Head of caudate nucleus (tissue), 42 donors: ENCODE measurements around the gene UFL1.
A peak's percentile ranks its signal among the peaks of the same experiment; 100 is the strongest.
"Not testable (repeated sequence)": the region's sequence is repeated elsewhere in the genome, so short reads cannot be mapped to it uniquely, and the experiment has no call there.

ENCODE experiments used
- DNase-seq, 42 donors: peaks; one replicate each; pipeline versions ENCODE4 v3.0.0 to v3.0.0-alpha.2; 2020 to 2021; ENCODE audit warnings: mixed read lengths in 7 of 42
- intact Hi-C: fragments of 100-400 bp; cut with DNase I; formaldehyde crosslinking; loops from one replicate; pipeline ENCODE4 v1.15.0; 2022

UFL1 gene

DNA sequence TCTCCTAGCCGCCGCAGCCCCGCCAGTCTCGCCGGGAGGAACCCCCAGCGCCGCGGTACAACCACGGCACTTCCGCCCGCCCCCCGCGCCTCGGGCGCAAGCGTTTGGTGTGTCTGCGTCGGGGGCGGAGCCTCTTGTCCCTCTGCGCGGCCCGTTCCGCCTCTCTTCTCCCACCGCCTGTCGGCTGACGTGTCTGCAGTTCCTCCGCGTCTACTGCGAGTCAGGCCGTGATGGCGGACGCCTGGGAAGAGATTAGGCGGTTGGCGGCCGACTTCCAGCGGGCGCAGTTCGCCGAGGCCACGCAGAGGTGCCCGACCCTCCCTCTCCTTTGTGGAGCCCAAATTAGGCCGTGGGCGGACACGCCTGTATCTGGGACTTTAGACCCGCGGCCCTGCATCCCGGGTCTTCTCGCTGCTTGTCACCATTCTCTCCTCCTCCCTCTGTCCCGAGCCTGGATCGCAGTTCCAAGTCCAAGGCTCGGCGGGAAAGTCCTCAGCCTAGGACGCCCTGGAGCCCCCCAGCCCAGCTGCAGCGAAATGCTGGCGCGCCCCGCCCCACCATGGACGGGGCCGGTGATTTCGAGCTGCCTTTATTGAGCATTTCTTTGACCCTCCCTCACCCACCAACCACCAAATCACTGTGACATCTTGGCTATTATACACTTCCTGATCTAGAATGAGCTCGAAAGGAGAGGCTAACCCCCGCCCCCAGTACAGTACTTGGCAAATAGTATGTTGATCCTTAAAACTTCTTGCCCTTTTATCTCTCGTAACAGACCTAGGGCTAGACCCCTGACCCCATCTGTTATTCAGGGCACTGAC, at the start of gene UFL1:
TSS of gene UFL1 (plus strand) at position 163 of the 821 bp plus-strand sequence. CDS start at position 231, 68 bp downstream.
- intact Hi-C loops: no loop called here
- peak; percentile 89 to 98 (median 96) for DNase-seq

DNA sequence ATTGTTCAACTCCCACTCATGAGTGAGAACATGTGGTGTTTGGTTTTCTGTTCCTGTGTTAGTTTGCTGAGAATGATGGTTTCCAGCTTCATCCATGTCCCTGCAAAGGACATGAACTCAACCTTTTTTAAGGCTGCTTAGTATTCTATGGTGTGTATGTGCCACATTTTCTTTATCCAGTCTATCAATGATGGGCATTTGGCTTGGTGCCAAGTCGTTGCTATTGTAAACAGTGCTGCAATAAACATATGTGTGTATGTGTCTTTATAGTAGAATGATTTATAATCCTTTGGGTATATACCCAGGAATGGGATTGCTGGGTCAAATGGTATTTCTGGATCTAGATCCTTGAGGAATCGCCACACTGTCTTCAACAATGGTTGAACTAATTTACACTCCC, 49.3 kb upstream of the UFL1 start:
- DNase-seq, intact Hi-C loops: not testable (repeated sequence)

DNA sequence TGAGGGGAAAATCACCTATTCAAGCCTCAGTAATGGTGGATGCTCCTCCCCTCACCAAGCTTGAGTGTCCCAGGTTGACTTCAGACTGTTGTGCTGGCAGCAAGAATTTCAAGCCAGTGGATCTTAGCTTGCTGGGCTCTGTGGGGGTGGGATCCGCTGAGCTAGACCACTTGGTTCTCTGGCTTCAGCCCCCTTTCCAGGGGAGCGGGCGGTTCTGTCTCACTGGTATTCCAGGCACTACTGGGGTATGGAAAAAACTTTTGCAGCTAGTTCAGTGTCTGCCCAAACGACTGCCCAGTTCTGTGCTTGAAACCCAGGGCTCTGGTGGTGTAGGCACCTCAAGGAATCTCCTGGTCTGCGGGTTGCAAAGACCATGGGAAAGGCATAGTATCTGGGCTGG, 42.9 kb upstream of the UFL1 start:
- no peak for DNase-seq
- intact Hi-C loops: no loop called here

DNA sequence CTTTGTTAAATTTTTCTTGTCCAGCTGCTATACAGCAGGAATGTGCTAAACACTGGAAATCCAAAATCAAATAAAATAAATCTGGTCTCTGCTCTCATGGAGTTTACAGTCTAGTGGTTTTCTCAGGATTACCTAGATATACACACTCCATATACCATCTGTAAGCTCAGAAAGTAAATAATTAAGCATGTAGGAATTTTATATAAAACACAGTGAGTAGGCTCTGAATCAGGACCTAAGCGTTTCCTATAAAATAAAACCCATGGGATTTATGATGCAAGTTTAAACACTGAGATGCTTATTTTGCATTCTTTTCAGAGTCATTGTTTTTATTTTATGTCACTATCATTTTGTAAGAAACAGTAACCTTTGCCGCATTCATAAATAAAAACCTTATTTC, 29.7 kb upstream of the UFL1 start:
- intact Hi-C loops: no loop called here
- no peak for DNase-seq

DNA sequence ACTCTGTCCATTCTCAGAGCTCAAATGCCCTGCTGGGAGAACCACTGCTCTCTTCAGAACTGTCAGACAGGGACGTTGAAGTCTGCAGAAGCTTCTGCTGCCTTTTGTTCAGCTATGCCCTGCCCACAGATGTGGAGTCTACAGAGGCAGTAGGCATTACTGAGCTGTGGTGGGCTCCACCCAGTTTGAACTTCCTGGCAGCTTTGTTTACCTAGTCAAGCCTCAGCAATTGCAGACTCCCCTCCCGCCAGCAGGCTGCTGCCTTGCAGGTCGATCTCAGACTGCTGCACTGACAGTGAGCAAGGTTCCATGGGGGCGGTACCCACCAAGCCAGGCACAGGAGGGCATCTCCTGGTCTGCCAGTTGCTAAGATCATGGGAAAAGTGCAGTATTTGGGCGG, 21.8 kb upstream of the UFL1 start:
- no peak for DNase-seq
- intact Hi-C loops: no loop called here

DNA sequence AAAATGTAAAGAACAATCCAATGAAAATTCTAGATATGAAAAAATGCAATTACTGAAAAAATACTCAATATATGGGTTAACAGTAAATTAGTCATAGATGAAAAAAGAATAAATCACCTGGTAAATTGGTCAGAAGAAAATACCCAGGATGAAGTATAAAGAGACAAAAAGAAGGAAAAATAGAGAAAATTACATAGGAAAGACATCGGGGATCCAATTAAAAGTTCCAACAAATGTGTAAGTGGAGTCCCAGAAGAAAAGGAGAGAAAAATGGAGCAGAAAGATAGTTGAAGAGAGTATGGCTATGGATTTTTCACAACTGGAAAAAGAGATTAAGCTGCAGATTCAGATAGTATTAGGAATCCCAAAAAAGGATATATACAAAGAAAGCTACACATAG, 18.7 kb upstream of the UFL1 start:
- intact Hi-C loops: no loop called here
- no peak for DNase-seq

DNA sequence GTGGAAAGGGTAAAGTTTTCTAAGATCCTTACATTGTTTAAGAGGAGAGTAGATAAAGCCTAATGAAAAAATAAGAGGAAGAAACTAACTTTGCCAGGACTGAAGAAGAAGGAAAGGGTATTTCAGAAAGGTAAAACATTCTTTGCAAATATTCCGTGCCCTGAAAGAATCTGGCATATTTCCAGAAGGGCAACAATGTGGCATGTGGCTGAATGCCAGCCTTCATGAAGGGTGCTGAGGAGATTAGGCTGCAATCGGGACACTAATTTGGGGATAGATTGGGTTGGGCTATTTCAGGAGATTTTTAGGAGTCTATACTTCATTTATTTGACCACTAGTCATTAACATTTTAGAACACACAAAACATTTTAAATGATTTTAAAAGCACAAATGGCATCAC, 16.2 kb upstream of the UFL1 start:
- no peak for DNase-seq
- intact Hi-C loops: no loop called here

DNA sequence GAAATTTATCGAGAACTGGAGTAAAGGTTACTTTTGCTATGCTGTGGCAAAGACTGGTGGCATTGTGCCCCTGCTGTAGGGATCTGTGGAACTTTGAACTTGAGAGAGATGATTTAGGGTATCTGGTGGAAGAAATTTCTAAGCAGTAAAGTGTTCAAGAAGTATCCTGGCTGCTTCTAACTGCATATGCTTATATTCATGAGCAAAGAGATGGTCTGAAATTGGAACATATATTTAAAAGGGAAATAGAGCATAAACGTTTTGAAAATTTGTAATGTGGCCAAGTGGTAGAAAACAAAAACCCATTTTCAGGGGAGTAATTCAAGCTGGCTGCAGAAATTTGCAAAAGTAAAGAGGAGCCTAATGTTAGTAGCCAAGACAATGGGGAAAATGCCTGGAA, 12.3 kb upstream of the UFL1 start:
- intact Hi-C loops: no loop called here
- DNase-seq: no peak

DNA sequence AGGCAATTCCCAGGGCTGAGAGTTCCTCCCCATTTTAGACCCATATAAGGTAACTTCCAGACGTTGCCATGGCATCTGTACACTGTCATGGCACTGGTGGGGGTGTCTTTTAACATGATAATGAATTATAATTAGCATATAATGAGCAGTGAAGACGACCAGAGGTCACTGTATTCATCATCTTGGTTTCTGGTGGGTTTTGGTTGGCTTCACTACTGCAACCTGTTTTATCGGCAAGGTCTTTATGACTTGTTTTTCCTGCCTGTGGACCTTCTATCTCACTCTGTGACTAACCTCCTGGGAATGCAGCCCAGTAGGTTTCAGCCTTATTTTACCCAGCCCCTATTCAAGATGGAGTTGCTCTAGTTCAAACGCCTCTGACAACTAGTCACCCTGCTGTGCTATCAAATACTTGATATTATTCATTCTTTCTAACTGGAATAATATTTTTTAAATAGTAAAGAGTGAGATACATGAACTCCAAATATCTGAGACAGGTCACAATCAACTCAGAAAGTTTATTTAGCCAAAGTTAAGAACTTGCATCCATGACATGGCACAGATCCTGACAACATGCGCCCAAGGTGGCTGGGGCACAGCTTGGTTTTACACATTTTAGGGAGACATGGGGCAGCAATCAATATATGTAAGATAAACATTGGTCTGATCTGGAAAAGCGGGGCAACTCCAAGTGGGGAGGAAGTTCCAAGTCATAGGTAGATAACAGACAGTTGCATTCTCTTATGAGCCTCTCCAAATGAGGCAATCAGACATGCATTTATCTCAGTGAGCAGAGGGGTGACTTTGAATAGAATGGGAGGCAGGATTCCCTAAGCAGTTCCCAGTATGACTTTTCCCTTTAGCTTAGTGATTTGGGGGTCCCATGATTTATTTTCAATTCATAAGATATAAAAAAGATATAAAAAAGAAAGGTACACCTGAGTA, 1.2 kb upstream of the UFL1 start:
- DNase-seq: peak in 1 of 42 donors; percentile 3
- intact Hi-C loops: no loop called here

DNA sequence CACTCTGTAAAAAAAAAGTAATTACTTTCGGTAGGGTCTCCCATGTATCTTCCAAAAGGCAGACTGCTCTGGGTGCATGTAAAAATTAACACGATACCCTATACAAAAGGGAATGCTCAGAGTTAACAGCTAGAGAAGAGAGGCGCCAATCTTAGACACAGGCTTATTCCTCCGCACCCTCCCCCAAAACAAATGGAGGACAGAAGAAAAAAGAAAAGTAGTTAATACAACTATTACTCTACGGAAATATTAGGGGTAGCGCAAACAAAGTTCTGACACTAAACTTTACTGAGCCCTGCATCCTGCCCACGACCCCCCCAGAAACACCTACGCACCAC, 331 bp upstream of the UFL1 start:
- no peak for DNase-seq
- intact Hi-C loops: no loop called here

DNA sequence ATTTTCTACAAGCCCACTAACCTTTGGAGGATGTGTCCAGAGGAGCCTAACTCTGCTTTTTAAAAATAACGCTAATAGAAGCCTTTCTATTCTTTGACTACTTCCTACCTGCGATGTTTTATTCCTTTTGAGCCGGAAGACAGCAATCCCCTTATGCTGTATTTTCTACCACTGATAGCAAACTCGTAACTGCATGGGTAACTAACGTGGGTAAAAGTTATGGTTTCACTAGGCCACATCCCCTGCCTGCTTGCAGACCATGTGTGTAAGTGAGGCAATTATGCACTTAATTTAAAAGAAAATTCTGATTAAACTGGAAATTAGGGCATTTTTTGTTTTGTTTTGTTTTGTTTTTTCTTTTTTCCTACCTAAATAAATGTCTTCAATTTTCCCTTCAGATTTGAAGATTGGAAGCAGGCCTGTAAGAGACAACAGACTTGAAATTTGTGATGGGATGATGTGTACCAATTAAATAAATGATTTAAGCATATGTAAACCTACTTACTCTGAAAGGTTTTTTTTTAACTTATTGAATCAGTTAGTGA, 931 bp downstream of the UFL1 start:
- intact Hi-C loops: no loop called here
- DNase-seq: no peak

DNA sequence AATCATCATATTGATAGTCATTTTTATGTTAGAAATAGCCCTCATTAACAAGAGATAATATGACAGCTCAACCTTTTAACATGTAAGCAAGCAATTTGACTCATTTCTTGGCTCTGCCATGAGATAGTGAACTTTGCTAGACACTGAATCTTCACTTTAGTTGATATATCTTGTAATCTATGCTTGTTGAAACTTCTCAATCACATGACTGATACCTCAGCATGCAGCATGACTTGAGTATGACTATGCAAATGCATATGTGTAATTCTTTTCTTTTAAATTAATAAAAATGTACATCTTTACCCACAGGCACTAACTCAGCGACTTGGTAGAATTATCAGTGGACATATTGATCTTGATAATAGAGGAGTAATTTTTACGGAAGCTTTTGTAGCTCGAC, 6.6 kb downstream of the UFL1 start:
- intact Hi-C loops: no loop called here
- DNase-seq: no peak

DNA sequence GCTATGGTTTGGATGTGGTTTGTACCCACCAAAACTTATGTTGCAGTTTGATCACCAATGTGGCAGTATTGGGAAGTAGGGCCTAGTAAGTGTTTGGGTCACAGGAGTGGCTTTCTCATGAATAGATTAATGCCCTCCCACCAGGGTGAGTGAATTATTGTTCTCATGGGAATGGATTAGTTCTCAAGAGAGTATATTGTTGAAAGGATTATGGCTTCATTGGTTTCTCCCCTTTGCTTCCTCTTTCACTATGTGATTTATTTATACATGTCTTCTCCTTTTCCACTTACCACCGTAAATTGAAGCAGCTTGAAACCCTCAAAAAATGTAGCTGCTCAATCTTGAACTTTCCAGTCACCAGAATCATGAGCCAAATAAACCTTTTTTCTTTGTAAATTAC, 10.8 kb downstream of the UFL1 start:
- DNase-seq: no peak
- intact Hi-C loops: no loop called here

DNA sequence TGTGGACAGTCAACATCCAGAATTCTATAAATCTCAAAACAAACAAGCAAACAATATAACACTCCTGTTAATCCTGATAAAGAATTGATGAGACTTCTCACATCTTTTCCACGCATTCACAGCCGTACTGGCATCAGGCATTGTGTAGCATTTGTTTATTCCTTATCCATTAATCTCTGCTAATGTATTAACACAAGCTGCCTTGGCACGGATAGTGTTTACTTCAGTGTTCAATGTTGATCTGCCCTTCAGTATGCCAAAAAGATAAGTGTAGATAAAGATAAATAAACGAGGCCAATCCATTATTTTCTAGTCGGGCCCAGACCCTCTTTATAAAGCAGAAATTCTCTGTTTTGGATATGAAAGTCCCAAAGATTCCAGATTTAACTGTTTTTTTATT, 16.1 kb downstream of the UFL1 start:
- no peak for DNase-seq
- intact Hi-C loops: no loop called here

DNA sequence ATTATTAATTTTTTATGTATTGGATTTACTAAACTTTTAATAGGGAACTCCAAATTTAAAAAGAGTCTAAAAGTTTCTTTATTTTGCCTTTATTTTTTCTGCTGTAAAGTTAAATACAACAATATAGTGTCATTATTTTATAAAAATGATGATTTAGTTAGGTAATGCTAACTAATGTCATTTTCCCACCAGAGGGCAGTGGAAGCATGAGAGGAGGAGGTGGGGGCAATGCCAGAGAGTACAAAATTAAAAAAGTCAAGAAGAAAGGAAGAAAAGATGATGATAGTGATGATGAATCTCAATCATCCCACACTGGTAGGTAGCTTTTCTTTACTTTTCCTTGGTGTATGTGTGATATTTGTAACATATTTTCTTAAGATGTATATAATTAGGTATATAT, 21.1 kb downstream of the UFL1 start:
- peak in 1 of 42 donors; percentile 16 for DNase-seq
- intact Hi-C loops: no loop called here

DNA sequence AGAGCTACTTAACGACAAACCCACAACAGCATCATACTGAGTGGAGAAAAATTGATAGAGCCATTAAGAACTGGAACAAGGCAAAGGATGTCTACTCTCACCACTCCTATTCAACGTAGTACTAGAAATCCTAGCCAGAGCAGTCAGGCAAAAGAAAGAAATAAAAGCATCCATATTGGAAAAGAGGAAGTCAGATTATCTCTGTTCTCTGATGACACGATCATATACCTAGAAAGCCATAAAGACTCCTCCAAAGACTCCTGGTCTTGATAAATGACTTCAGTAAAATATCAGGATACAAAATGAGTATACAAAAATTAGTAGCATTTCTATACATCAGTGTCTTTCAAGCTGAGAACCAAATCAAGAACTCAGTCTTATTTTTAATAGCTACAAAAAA, 24.3 kb downstream of the UFL1 start:
- intact Hi-C loops: no loop called here
- no peak for DNase-seq

DNA sequence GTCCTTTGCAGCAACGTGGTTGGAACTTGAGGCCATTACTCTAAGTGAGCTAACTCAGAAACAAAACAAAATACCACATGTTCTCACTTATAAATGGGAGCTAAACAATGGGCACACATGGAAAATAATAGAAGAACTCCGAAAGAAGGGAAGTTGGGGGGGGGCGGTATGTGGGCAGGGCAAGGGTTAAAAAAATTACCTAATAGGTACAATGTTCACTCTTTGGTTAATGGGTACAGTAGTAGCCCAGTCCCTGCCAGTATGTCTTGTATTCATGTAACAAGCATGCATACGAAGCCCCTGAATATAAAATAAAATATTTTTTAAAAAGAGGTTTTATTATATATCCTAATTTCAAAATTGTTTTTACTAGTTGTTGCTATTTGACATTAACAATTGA, 26.0 kb downstream of the UFL1 start:
- DNase-seq: no peak
- intact Hi-C loops: no loop called here

DNA sequence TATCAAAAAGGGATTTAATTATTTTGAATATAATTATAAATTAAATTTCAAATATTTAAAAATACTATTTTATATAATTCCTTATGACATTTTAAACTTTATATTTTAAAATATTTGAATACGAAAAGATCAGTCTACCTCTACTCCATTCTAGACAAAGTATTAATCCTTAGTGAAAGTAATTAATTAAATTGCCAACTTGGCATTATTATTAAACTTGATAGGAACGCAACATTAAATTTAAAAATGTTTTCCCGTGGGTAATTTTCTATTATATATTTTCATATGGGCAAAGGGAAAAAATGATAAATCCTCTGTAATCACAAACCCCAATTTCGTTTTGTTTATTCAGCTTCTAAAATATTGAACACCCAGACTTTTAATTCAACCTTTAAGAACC, 33.0 kb downstream of the UFL1 start:
- DNase-seq: no peak
- intact Hi-C loops: no loop called here

DNA sequence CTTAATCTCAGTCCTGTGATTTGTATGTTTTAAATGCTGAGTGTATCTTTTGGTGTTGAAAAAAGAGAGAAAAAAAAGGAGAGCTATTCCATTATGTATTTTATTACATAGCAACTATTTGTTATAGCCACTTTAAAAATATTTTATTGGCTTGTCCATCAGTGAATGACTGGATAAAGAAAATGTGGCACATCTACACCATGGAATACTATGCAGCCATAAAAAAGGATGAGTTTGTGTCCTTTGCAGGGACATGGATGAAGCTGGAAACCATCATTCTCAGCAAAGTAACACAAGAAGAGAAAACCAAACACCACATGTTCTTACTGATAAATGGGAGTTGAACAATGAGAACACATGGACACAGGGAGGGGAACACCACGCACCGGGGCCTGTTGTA, 38.1 kb downstream of the UFL1 start:
- intact Hi-C loops, DNase-seq: not testable (repeated sequence)

DNA sequence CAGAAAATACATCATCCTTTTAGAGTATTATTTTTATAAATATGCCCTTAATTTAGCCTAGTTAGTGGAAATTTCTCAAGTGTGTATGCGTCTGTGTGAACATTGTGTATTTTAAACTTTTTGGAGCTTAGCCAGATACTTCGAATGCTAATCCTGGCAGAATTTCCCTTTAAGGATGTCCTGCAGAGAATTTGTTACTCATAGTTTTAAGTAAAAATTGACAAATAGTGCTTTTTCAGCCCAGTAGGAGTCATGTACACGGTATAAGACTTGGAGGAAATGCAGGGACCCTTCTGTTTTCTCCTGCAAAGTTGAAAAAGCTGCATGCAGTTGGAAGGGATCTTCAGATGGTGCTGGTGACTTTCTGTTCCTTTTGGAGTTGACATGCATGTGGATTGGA, 41.3 kb downstream of the UFL1 start, which contains the start of gene FHL5:
TSS of gene FHL5 (plus strand) at position 243 of the 400 bp plus-strand sequence. CDS start 40,486 bp downstream, outside the sequence.
- DNase-seq: no peak
- intact Hi-C loops: no loop called here
